ENCODE data around the gene KIF26B. TPM values are rescaled to one million over a fixed set of nuclear protein-coding genes. Genes with fewer than 3 reads are reported as not detected.

KIF26B gene
- total RNA-seq, 1 experiment from 2014 or later = 1.2 TPM

DNA sequence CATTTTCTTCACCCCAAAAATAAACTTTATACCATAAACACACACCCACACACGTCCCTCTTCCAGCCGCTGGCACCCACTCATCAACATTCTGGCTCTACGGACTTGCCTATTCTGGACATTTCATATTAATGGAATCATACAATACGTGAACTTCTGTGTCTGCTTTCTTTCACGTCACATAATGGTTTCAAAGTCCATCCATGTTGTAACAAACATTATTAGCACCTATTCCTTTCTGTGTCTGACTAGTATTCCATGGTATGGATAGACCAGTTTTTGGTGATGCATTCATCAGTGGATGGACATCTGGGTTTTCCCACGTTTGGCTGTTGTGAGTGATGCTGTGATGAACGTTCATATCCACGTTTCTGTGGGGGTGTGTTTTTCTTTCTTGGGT is 323.2 kb downstream of the KIF26B start (continued):
- TF ChIP-seq, protein P1, sequence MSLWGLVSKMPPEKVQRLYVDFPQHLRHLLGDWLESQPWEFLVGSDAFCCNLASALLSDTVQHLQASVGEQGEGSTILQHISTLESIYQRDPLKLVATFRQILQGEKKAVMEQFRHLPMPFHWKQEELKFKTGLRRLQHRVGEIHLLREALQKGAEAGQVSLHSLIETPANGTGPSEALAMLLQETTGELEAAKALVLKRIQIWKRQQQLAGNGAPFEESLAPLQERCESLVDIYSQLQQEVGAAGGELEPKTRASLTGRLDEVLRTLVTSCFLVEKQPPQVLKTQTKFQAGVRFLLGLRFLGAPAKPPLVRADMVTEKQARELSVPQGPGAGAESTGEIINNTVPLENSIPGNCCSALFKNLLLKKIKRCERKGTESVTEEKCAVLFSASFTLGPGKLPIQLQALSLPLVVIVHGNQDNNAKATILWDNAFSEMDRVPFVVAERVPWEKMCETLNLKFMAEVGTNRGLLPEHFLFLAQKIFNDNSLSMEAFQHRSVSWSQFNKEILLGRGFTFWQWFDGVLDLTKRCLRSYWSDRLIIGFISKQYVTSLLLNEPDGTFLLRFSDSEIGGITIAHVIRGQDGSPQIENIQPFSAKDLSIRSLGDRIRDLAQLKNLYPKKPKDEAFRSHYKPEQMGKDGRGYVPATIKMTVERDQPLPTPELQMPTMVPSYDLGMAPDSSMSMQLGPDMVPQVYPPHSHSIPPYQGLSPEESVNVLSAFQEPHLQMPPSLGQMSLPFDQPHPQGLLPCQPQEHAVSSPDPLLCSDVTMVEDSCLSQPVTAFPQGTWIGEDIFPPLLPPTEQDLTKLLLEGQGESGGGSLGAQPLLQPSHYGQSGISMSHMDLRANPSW (CRISPR knock-in tag; conservative IDR thresholded peaks at IDR 0.05; ENCODE audit: low read depth) = no peak
- TF ChIP-seq, protein P2, sequence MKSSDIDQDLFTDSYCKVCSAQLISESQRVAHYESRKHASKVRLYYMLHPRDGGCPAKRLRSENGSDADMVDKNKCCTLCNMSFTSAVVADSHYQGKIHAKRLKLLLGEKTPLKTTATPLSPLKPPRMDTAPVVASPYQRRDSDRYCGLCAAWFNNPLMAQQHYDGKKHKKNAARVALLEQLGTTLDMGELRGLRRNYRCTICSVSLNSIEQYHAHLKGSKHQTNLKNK (CRISPR knock-in tag; IDR thresholded peaks at IDR 0.05) = no peak
- TF ChIP-seq, protein P3, sequence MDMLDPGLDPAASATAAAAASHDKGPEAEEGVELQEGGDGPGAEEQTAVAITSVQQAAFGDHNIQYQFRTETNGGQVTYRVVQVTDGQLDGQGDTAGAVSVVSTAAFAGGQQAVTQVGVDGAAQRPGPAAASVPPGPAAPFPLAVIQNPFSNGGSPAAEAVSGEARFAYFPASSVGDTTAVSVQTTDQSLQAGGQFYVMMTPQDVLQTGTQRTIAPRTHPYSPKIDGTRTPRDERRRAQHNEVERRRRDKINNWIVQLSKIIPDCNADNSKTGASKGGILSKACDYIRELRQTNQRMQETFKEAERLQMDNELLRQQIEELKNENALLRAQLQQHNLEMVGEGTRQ (CRISPR knock-in tag; IDR thresholded peaks at IDR 0.05) = no peak
- TF ChIP-seq KAT7 (CRISPR knock-in tag; IDR thresholded peaks at IDR 0.05; ENCODE audit: borderline replicate concordance) (no peak), RORB (CRISPR knock-in tag; IDR thresholded peaks at IDR 0.05) (no peak)

DNA sequence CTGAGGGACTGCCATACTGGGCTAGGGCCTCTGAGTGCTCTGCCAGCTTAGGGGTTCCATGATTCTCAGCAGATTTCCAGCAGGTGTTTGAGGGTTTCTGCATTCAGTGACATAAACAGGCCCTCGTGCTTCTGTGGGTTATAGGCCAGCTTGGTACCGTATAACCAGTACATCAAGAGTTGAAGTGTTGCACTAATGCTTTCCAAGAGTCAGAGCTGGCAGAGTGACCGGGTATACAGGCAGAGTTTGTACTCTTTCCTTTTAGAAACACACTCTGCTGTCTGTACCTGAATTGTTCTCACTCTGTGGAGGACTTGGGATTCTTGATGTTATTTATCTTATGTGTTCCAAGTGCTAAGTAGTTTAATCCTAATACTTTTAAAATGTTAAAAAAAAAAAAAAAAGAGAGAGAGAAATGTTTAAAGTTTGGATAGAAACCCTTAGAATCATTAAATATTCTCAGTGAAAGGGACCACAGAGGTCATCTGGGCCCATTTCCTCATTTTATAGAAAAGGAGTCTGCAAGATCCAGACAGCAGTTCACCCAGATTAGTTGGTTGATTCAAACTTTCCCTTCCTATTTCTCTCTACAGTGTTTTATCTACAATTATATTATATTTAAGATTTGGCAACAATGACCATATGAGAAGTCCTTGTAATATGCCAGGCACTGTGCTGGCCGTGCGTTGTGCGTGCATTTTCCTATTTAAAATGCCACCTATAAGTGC is 325.8 kb downstream of the KIF26B start:
- H3K4me3 Mint-ChIP-seq = no peak overlapping the region
- TF ChIP-seq TP53 (CRISPR knock-in tag; IDR thresholded peaks at IDR 0.05) (no peak), ESRRA (CRISPR knock-in tag; IDR thresholded peaks at IDR 0.05; ENCODE audit: borderline replicate concordance) (no peak), NR1H2 (CRISPR knock-in tag; IDR thresholded peaks at IDR 0.05) (no peak), GRHL2 (CRISPR knock-in tag; IDR thresholded peaks at IDR 0.05; ENCODE audit: insufficient replicate concordance, severe bottlenecking) (no peak), GTF2I (CRISPR knock-in tag; conservative IDR thresholded peaks at IDR 0.05) (no peak), RELA (CRISPR knock-in tag; IDR thresholded peaks at IDR 0.05; ENCODE audit: borderline replicate concordance) (no peak), NFYB (CRISPR knock-in tag; conservative IDR thresholded peaks at IDR 0.05; ENCODE audit: low read depth) (no peak), ZNF416 (CRISPR knock-in tag; IDR thresholded peaks at IDR 0.05) (no peak), ETV6 (CRISPR knock-in tag; IDR thresholded peaks at IDR 0.05) (no peak), ZNF121 (CRISPR knock-in tag; IDR thresholded peaks at IDR 0.05) (no peak)
- TF ChIP-seq, protein P4, sequence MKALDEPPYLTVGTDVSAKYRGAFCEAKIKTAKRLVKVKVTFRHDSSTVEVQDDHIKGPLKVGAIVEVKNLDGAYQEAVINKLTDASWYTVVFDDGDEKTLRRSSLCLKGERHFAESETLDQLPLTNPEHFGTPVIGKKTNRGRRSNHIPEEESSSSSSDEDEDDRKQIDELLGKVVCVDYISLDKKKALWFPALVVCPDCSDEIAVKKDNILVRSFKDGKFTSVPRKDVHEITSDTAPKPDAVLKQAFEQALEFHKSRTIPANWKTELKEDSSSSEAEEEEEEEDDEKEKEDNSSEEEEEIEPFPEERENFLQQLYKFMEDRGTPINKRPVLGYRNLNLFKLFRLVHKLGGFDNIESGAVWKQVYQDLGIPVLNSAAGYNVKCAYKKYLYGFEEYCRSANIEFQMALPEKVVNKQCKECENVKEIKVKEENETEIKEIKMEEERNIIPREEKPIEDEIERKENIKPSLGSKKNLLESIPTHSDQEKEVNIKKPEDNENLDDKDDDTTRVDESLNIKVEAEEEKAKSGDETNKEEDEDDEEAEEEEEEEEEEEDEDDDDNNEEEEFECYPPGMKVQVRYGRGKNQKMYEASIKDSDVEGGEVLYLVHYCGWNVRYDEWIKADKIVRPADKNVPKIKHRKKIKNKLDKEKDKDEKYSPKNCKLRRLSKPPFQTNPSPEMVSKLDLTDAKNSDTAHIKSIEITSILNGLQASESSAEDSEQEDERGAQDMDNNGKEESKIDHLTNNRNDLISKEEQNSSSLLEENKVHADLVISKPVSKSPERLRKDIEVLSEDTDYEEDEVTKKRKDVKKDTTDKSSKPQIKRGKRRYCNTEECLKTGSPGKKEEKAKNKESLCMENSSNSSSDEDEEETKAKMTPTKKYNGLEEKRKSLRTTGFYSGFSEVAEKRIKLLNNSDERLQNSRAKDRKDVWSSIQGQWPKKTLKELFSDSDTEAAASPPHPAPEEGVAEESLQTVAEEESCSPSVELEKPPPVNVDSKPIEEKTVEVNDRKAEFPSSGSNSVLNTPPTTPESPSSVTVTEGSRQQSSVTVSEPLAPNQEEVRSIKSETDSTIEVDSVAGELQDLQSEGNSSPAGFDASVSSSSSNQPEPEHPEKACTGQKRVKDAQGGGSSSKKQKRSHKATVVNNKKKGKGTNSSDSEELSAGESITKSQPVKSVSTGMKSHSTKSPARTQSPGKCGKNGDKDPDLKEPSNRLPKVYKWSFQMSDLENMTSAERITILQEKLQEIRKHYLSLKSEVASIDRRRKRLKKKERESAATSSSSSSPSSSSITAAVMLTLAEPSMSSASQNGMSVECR (CRISPR knock-in tag; IDR thresholded peaks at IDR 0.05; ENCODE audit: borderline replicate concordance) = no peak
- TF ChIP-seq, protein P5, sequence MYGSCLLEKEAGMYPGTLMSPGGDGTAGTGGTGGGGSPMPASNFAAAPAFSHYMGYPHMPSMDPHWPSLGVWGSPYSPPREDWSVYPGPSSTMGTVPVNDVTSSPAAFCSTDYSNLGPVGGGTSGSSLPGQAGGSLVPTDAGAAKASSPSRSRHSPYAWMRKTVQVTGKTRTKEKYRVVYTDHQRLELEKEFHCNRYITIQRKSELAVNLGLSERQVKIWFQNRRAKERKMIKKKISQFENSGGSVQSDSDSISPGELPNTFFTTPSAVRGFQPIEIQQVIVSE (CRISPR knock-in tag; IDR thresholded peaks at IDR 0.05; ENCODE audit: borderline replicate concordance) = no peak
- TF ChIP-seq, protein P6, sequence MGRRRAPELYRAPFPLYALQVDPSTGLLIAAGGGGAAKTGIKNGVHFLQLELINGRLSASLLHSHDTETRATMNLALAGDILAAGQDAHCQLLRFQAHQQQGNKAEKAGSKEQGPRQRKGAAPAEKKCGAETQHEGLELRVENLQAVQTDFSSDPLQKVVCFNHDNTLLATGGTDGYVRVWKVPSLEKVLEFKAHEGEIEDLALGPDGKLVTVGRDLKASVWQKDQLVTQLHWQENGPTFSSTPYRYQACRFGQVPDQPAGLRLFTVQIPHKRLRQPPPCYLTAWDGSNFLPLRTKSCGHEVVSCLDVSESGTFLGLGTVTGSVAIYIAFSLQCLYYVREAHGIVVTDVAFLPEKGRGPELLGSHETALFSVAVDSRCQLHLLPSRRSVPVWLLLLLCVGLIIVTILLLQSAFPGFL (CRISPR knock-in tag; IDR thresholded peaks at IDR 0.05; ENCODE audit: borderline replicate concordance) = no peak
- TF ChIP-seq, protein P7, sequence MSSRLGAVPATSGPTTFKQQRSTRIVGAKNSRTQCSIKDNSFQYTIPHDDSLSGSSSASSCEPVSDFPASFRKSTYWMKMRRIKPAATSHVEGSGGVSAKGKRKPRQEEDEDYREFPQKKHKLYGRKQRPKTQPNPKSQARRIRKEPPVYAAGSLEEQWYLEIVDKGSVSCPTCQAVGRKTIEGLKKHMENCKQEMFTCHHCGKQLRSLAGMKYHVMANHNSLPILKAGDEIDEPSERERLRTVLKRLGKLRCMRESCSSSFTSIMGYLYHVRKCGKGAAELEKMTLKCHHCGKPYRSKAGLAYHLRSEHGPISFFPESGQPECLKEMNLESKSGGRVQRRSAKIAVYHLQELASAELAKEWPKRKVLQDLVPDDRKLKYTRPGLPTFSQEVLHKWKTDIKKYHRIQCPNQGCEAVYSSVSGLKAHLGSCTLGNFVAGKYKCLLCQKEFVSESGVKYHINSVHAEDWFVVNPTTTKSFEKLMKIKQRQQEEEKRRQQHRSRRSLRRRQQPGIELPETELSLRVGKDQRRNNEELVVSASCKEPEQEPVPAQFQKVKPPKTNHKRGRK (CRISPR knock-in tag; IDR thresholded peaks at IDR 0.05; ENCODE audit: borderline replicate concordance) = no peak
- H3K27me3 Mint-ChIP-seq (ENCODE audit: low read depth) = peaks cover 6% of the 10 kb centered on the region
- no peaks in the 10 kb centered on the region for H3K9me3 Mint-ChIP-seq
- ChIA-PET POLR2A (no interaction called here), CTCF (no interaction called here)
- H3K36me3 Mint-ChIP-seq = no peaks in the 10 kb centered on the region
- H3K4me1 Mint-ChIP-seq = peaks cover 20% of the 10 kb centered on the region
- H3K27ac Mint-ChIP-seq = no peak overlapping the region
- ATAC-seq (no peak), DNase-seq (ENCODE audit: low spot score) (no peak)
